Kidney tubule cell (primary cell): ENCODE measurements around the gene ACOT4.
"Not testable (repeated sequence)": the region's sequence is repeated elsewhere in the genome, so short reads cannot be mapped to it uniquely, and the experiment has no call there.

Experiments used
- DNase-seq: peaks from one replicate; pipeline ENCODE4 v3.0.0-alpha.2; 2018; ENCODE audit warnings: low spot score

Gene ACOT4

GRCh38 chr14:73633116-73634010 lies 41.7 kb downstream of the ACOT4 start:
- DNase-seq: peak; percentile 73

- DNase-seq: peak; percentile 28
Observed at GRCh38 chr14:73634011-73634833, 42.5 kb downstream of the ACOT4 start.

- not testable (repeated sequence) for DNase-seq
Observed at GRCh38 chr14:73636355-73636754, 44.7 kb downstream of the ACOT4 start.

DNA sequence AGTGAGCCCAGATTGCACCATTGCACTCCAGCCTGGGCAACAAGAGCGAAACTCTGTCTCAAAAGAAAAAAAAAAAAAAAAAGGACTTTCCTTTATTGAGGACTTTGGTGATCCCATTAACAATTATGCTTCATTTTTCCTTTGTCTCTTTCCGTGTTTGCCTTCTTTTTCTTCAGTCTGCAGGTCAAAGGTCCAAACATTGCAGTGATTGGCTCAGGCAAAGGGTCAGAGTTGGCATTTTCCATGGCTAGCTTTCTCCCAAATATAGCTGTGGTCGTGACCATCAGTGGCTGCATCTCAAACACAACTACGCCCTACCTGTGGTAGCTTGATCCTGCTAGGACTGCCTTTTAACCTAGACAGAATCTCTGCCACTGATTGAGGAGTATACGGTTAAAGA lies 46.2 kb downstream of the ACOT4 start:
- no peak for DNase-seq

DNA sequence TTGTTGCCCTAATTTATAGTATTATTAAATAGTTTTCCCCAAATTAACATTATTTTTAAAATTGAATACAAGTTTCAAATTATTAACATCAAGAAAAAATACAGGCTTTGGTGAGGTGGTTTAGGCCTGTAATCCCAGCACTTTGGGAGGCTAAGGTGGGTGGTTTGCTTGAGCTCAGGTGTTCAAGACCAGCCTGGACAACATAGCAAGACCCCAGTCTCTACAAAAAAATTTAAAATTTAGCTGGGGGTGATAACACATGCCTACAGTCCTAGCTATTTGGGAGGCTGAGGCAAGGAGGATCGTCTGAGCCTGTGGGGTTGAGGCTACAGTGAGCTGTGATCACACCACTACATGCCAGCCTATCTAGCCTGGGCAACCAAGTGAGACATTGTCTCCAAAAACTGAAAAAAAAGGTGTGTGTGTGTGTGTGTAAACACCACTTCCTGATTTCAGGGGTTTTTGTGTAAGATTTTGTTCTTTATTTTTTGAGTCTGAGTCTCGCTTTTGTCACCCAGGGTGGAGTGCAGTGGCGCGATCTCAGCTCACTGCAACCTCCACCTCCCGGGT lies 49.2 kb downstream of the ACOT4 start:
- DNase-seq: no peak

- peak; percentile 95 for DNase-seq
Observed at GRCh38 chr14:73644531-73645247, 53.0 kb downstream of the ACOT4 start, which contains the start of gene DNAL1. DNAL1 (plus strand) TSS chr14:73644986; CDS start chr14:73645040, 54 bp downstream.

- DNase-seq: no peak
Observed at GRCh38 chr14:73645248-73645610, 53.6 kb downstream of the ACOT4 start.
